ENCODE results near the gene SPEN.

DNA sequence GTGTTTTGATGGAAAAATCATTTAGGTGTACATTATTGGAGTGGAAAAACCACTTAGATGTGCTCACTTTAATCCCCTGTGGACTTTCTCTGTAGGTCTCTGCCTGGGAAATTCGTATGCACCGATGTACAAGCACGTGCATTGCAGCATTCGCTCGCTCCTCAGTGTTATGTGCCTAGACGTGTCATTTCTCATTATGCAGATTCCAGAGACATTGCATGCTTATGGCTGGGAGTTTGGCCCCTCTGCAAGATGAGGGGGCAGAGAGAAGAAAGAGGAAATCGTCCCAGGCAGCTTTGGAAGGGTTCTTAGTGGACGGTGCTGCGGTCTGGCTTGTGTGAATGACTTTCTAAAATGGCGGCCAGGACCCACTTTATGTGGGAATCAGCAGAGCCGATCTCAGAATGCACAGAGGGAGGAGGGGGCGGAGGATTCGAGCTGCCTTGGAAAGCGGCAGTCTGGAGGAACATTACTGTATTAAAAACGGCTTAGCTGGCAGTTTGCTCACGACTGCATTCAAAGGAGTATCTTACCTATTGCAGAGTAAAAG is 2.3 kb downstream of the SPEN start:
- TF ChIP-seq POLR2A (IDR thresholded peaks at IDR 0.05): no peak
- TF ChIP-seq CTCF (IDR thresholded peaks at IDR 0.05): no peak

Measured in uterus (tissue), 2 donors.